A673 (cell line): ENCODE results near the gene CDH23.

Experiments
- EZH2 ChIP-seq: fragments of 200-600 bp; sonication (generic); IDR thresholded peaks from 2 replicates; pipeline ENCODE4 v1.6.1; 2017; ENCODE audit warnings: borderline replicate concordance, low read depth, mild to moderate bottlenecking, mixed read lengths, antibody characterized with exemption, low read length; ENCODE audit not compliant: poor library complexity, severe bottlenecking
- TF ChIP-seq, protein P1 (sequence below): fragments of 300-800, 200-600 bp; sonication (generic); conservative IDR thresholded peaks from 2 replicates; pipeline ENCODE4 v1.5.1; 2017; ENCODE audit warnings: low read depth, mild to moderate bottlenecking, antibody characterized with exemption, low read length, moderate library complexity, mixed read lengths

GRCh38 chr10:71478173-71478572, 81.5 kb downstream of the CDH23 start:
- TF ChIP-seq, protein P1, sequence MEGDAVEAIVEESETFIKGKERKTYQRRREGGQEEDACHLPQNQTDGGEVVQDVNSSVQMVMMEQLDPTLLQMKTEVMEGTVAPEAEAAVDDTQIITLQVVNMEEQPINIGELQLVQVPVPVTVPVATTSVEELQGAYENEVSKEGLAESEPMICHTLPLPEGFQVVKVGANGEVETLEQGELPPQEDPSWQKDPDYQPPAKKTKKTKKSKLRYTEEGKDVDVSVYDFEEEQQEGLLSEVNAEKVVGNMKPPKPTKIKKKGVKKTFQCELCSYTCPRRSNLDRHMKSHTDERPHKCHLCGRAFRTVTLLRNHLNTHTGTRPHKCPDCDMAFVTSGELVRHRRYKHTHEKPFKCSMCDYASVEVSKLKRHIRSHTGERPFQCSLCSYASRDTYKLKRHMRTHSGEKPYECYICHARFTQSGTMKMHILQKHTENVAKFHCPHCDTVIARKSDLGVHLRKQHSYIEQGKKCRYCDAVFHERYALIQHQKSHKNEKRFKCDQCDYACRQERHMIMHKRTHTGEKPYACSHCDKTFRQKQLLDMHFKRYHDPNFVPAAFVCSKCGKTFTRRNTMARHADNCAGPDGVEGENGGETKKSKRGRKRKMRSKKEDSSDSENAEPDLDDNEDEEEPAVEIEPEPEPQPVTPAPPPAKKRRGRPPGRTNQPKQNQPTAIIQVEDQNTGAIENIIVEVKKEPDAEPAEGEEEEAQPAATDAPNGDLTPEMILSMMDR, result no peak
- no peak for TF ChIP-seq EZH2
